Measurements from ENCODE around the gene ARHGAP26. TPM values are rescaled to one million over a fixed set of nuclear protein-coding genes. Genes with fewer than 3 reads are reported as not detected.

The ARHGAP26 gene
- total RNA-seq, 4 donors from 2014 or later = 35.0 to 72.2 (median 44.0) TPM

- TF ChIP-seq, protein P1, sequence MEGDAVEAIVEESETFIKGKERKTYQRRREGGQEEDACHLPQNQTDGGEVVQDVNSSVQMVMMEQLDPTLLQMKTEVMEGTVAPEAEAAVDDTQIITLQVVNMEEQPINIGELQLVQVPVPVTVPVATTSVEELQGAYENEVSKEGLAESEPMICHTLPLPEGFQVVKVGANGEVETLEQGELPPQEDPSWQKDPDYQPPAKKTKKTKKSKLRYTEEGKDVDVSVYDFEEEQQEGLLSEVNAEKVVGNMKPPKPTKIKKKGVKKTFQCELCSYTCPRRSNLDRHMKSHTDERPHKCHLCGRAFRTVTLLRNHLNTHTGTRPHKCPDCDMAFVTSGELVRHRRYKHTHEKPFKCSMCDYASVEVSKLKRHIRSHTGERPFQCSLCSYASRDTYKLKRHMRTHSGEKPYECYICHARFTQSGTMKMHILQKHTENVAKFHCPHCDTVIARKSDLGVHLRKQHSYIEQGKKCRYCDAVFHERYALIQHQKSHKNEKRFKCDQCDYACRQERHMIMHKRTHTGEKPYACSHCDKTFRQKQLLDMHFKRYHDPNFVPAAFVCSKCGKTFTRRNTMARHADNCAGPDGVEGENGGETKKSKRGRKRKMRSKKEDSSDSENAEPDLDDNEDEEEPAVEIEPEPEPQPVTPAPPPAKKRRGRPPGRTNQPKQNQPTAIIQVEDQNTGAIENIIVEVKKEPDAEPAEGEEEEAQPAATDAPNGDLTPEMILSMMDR (IDR thresholded peaks at IDR 0.05; ENCODE audit: low read depth) = no peak
Measured at GRCh38 chr5:143032581-143032836, 262.3 kb downstream of the ARHGAP26 start.

GRCh38 chr5:143033535-143034250, 263.5 kb downstream of the ARHGAP26 start:
- TF ChIP-seq, protein P1 (IDR thresholded peaks at IDR 0.05; ENCODE audit: low read depth) = no peak

- TF ChIP-seq, protein P1 (IDR thresholded peaks at IDR 0.05; ENCODE audit: low read depth) = no peak
Measured at GRCh38 chr5:143036146-143036927, 266.2 kb downstream of the ARHGAP26 start.

DNA sequence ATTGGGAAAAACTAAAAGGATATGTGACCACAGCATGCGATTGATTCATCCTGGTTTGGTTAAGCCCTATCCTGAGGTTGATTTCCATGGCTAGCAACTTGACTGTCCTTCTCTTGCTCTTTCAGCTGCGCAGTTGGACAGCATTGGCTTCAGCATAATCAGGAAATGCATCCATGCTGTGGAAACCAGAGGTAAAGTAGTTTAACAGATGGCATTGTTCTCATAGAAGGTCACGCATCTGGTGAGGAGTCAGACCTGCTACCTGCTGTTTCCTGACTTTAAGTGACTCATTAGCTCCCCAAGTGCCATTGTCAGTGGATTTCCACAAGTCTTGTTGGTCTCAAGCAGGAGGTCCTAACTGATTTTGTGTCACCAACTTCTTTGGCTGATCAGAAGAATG, 266.9 kb downstream of the ARHGAP26 start:
- TF ChIP-seq, protein P1 (IDR thresholded peaks at IDR 0.05; ENCODE audit: low read depth) = no peak

DNA sequence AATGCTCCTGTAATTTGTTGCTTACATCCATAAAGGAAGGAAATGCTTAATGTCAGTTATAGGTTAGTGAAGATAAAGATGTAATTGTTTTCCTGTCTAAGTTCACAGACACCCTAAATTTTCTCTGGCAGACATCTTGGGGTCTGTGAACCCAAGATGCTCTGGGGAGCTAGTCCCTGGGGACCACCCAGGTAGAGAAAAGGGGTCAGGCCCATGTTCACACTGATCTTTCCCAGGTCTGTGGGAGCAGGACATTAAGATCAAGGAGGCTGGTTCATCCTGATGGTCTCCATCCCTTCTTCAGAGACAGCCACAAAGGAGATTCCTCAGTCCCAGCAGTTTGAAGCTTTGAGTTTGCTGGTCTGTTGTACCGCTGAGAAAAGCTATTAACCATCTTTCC, 267.5 kb downstream of the ARHGAP26 start:
- TF ChIP-seq, protein P1 (IDR thresholded peaks at IDR 0.05; ENCODE audit: low read depth) = no peak

DNA sequence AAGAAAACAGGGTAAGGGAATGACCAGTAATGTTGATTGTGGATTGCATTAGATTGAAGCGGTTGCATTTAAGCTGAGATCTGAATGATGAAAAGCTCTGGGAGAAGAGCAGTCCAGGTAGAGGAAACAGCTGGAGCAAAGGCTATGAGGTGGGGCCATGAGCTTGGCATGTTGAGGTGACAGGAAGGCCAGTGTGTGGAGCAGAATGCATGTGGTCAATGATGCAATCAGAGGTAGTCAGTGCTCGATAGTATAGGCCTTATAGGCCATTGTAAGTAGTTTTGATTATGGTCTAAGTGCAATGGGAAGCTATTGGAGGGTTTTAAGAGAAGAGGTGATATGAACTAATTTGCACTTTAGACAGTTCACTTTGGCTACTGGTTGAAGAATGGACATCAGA, 270.4 kb downstream of the ARHGAP26 start:
- TF ChIP-seq, protein P1 (IDR thresholded peaks at IDR 0.05; ENCODE audit: low read depth) = no peak

GRCh38 chr5:143041461-143041860, 271.3 kb downstream of the ARHGAP26 start:
- TF ChIP-seq, protein P1 (IDR thresholded peaks at IDR 0.05; ENCODE audit: low read depth) = no peak
